H9 (cell line): ENCODE data around the gene TNFRSF19. TPM values are rescaled to one million over a fixed set of nuclear protein-coding genes. Genes with fewer than 3 reads are reported as not detected.

Source experiments
- DNase-seq: peaks from one replicate; pipeline ENCODE4 v3.0.0-alpha.2; 2017
- H2AFZ ChIP-seq: one replicate; pipeline ENCODE4 v1.6.1; 2013; ENCODE audit warnings: mild to moderate bottlenecking, low read length, control low read depth, moderate library complexity
- H2AK5ac ChIP-seq: 2 replicates; pipeline ENCODE4 v1.6.1; 2013; ENCODE audit warnings: low read length, control low read depth, mixed read lengths; ENCODE audit not compliant: insufficient read length
- H2BK120ac ChIP-seq: one replicate; pipeline ENCODE4 v1.6.1; 2013; ENCODE audit warnings: low read depth, mild to moderate bottlenecking, low read length, control low read depth, inconsistent platforms; ENCODE audit not compliant: poor library complexity, severe bottlenecking
- H2BK12ac ChIP-seq: 2 replicates; pipeline ENCODE4 v1.6.1; 2013; ENCODE audit warnings: low read length, control low read depth, mixed read lengths, low read depth; ENCODE audit not compliant: insufficient read length
- H2BK15ac ChIP-seq: 2 replicates; pipeline ENCODE4 v1.6.1; 2013; ENCODE audit warnings: low read depth, low read length, control low read depth
- H2BK20ac ChIP-seq: one replicate; pipeline ENCODE4 v1.6.1; 2013; ENCODE audit warnings: low read depth, mild to moderate bottlenecking, low read length, control low read depth, inconsistent platforms; ENCODE audit not compliant: poor library complexity, severe bottlenecking
- H2BK5ac ChIP-seq: 2 replicates; pipeline ENCODE4 v1.6.1; 2013; ENCODE audit warnings: low read length, control low read depth, mixed read lengths; ENCODE audit not compliant: insufficient read length
- H3K14ac ChIP-seq: 2 replicates; pipeline ENCODE4 v1.6.1; 2013; ENCODE audit warnings: low read length, control low read depth; ENCODE audit not compliant: insufficient read depth
- H3K18ac ChIP-seq: 2 replicates; pipeline ENCODE4 v1.6.1; 2013; ENCODE audit warnings: low read depth, mild to moderate bottlenecking, mixed read lengths, low read length, control low read depth; ENCODE audit not compliant: insufficient read length
- H3K23ac ChIP-seq: 2 replicates; pipeline ENCODE4 v1.6.1; 2013; ENCODE audit warnings: low read length, control low read depth, mixed read lengths, low read depth; ENCODE audit not compliant: insufficient read length
- H3K23me2 ChIP-seq: 2 replicates; pipeline ENCODE4 v1.6.1; 2013; ENCODE audit warnings: low read depth, mild to moderate bottlenecking, mixed read lengths, low read length, control low read depth; ENCODE audit not compliant: insufficient read length, poor library complexity, severe bottlenecking
- H3K27ac ChIP-seq: 2 replicates; pipeline ENCODE4 v1.5.1; 2013; ENCODE audit warnings: low read length, control low read depth, mixed read lengths, low read depth; ENCODE audit not compliant: insufficient read length
- H3K27me3 ChIP-seq: 2 replicates; pipeline ENCODE4 v1.6.1; 2013; ENCODE audit warnings: low read length, control low read depth, inconsistent platforms; ENCODE audit not compliant: insufficient read depth
- H3K4ac ChIP-seq: 2 replicates; pipeline ENCODE4 v1.6.1; 2013; ENCODE audit warnings: low read depth, mild to moderate bottlenecking, control low read depth, inconsistent platforms, low read length, moderate library complexity
- H3K4me1 ChIP-seq: 2 replicates; pipeline ENCODE4 v1.6.1; 2013; ENCODE audit warnings: low read length, control low read depth, inconsistent platforms; ENCODE audit not compliant: insufficient read depth
- H3K4me2 ChIP-seq: 2 replicates; pipeline ENCODE4 v1.6.1; 2013; ENCODE audit warnings: low read length, control low read depth, mixed read lengths; ENCODE audit not compliant: insufficient read length, insufficient read depth
- H3K56ac ChIP-seq: 2 replicates; pipeline ENCODE4 v1.6.1; 2013; ENCODE audit warnings: low read depth, mild to moderate bottlenecking, mixed read lengths, low read length, control low read depth; ENCODE audit not compliant: insufficient read length
- H3K79me1 ChIP-seq: 2 replicates; pipeline ENCODE4 v1.6.1; 2013; ENCODE audit warnings: low read depth, mild to moderate bottlenecking, moderate library complexity, low read length, control low read depth, inconsistent platforms; ENCODE audit not compliant: insufficient read depth, poor library complexity, severe bottlenecking
- H3K79me2 ChIP-seq: 2 replicates; pipeline ENCODE4 v1.6.1; 2013; ENCODE audit warnings: low read length, control low read depth, inconsistent platforms; ENCODE audit not compliant: insufficient read depth
- H3K9ac ChIP-seq: 2 replicates; pipeline ENCODE4 v1.6.1; 2013; ENCODE audit warnings: low read length, control low read depth, mixed read lengths; ENCODE audit not compliant: insufficient read length; ENCODE audit errors: extremely low read depth
- H3K9me3 ChIP-seq: one replicate; pipeline ENCODE4 v1.6.1; 2013; ENCODE audit warnings: low read depth, low read length, inconsistent platforms; ENCODE audit not compliant: control insufficient read depth
- H3T11ph ChIP-seq: one replicate; pipeline ENCODE4 v1.6.1; 2013; ENCODE audit warnings: mild to moderate bottlenecking, low read length, control low read depth, inconsistent platforms
- H4K20me1 ChIP-seq: one replicate; pipeline ENCODE4 v1.6.1; 2013; ENCODE audit not compliant: control insufficient read depth, insufficient read length, insufficient read depth
- H4K5ac ChIP-seq: 2 replicates; pipeline ENCODE4 v1.6.1; 2013; ENCODE audit warnings: low read depth, mild to moderate bottlenecking, mixed read lengths, low read length, control low read depth; ENCODE audit not compliant: insufficient read length
- H4K8ac ChIP-seq: replicated peaks from 2 replicates; pipeline ENCODE4 v1.6.1; 2013; ENCODE audit warnings: low read length, control low read depth, mixed read lengths, low read depth; ENCODE audit not compliant: insufficient read length
- H4K91ac ChIP-seq: 2 replicates; pipeline ENCODE4 v1.6.1; 2013; ENCODE audit warnings: low read depth, mild to moderate bottlenecking, moderate library complexity, mixed read lengths, low read length, control low read depth; ENCODE audit not compliant: insufficient read length
- H3K27ac Mint-ChIP-seq, 3 experiments: 2 replicates in 2 of 3; 3 replicates in 1 of 3; pipeline ENCODE4 v1.8.0; 2020 to 2021; ENCODE audit warnings: mixed read lengths in 3 of 3, mild to moderate bottlenecking in 1 of 3, moderate library complexity in 1 of 3
- H3K27me3 Mint-ChIP-seq: 2 replicates; pipeline ENCODE4 v1.8.0; 2021; ENCODE audit warnings: low read depth, mild to moderate bottlenecking, moderate library complexity, mixed read lengths
- H3K36me3 Mint-ChIP-seq, 3 experiments: 2 replicates in 2 of 3; 3 replicates in 1 of 3; pipeline ENCODE4 v1.8.0; 2020 to 2021; ENCODE audit warnings: low read depth in 3 of 3, mixed read lengths in 3 of 3; ENCODE audit not compliant: insufficient read depth in 1 of 3
- H3K4me1 Mint-ChIP-seq, 2 experiments: 2 replicates each; pipeline ENCODE4 v1.8.0; 2020; ENCODE audit warnings: mixed read lengths in 2 of 2
- H3K4me3 Mint-ChIP-seq, 2 experiments: 2 replicates in 1 of 2; 3 replicates in 1 of 2; pipeline ENCODE4 v1.8.0; 2020 to 2021; ENCODE audit warnings: mild to moderate bottlenecking in 2 of 2, mixed read lengths in 2 of 2, moderate library complexity in 1 of 2
- H3K9me3 Mint-ChIP-seq, 2 experiments: 2 replicates in 1 of 2; 3 replicates in 1 of 2; pipeline ENCODE4 v1.8.0; 2020; ENCODE audit warnings: mild to moderate bottlenecking in 2 of 2, mixed read lengths in 2 of 2, moderate library complexity in 1 of 2
- WGBS: extraction: QIAGEN DNeasy Blood & Tissue Kit; methylation state at CpG from one replicate; pipeline ENCODE4 v1.1.7; 2013; ENCODE audit warnings: missing lambda C conversion rate, low lambda C conversion rate, mixed read lengths; ENCODE audit not compliant: insufficient read length; ENCODE audit errors: extremely low coverage; 5-methylcytosine and 5-hydroxymethylcytosine counted together
- total RNA-seq: library from RNA; stranded (reverse); gene quantifications from 2 replicates; pipeline ENCODE4 v1.2.1, GENCODE V29; 2021
- TF ChIP-seq, protein P1 (sequence below): fragments of 200-600 bp; sonication (generic); conservative IDR thresholded peaks from 3 replicates; pipeline ENCODE4 v1.8.0; 2021; ENCODE audit warnings: antibody characterized with exemption, mild to moderate bottlenecking

TNFRSF19 gene
- total RNA-seq, 1 experiment from 2014 or later, result 2.7 TPM

DNA sequence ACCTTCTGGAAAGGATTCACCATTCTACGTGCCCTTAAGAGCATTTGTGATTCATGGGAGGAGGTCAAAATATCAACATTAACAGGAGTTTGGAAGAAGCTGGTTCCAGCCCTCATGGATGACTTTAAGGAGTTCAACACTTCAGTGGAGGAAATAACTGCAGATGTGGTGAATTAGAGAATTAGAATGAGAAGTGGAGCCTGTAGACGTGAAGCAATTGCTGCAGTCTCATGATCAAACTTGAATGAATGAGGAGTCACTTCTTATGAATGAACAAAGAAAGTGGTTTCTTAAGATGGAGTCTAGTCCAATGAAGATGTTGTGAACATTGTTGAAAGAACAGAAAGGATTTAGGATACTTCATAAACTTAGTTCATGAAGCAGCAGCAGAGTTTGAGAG is 129.1 kb downstream of the TNFRSF19 start:
- TF ChIP-seq, protein P1, sequence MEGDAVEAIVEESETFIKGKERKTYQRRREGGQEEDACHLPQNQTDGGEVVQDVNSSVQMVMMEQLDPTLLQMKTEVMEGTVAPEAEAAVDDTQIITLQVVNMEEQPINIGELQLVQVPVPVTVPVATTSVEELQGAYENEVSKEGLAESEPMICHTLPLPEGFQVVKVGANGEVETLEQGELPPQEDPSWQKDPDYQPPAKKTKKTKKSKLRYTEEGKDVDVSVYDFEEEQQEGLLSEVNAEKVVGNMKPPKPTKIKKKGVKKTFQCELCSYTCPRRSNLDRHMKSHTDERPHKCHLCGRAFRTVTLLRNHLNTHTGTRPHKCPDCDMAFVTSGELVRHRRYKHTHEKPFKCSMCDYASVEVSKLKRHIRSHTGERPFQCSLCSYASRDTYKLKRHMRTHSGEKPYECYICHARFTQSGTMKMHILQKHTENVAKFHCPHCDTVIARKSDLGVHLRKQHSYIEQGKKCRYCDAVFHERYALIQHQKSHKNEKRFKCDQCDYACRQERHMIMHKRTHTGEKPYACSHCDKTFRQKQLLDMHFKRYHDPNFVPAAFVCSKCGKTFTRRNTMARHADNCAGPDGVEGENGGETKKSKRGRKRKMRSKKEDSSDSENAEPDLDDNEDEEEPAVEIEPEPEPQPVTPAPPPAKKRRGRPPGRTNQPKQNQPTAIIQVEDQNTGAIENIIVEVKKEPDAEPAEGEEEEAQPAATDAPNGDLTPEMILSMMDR, result no peak
- Histone ChIP-seq H3K4ac (no peak overlapping the region), H3K27me3 (no peaks in the 10 kb centered on the region), H3K79me2 (no peaks in the 10 kb centered on the region), H4K5ac (no peak overlapping the region), H4K91ac (no peak overlapping the region), H2BK5ac (no peak overlapping the region), H3K23ac (no peak overlapping the region), H3K27ac (no peak overlapping the region), H3K79me1 (no peaks in the 10 kb centered on the region), H3K4me2 (no peak overlapping the region), H2AK5ac (no peak overlapping the region), H4K20me1 (no peaks in the 10 kb centered on the region), H3K9ac (no peak overlapping the region), H2BK12ac (no peak overlapping the region), H2AFZ (no peak overlapping the region), H3K18ac (no peak overlapping the region), H2BK20ac (no peak overlapping the region), H3K9me3 (no peaks in the 10 kb centered on the region), H3K56ac (no peak overlapping the region), H4K8ac (no peak overlapping the region), H3T11ph (no peak overlapping the region), H3K4me1 (no peaks in the 10 kb centered on the region), H2BK15ac (no peak overlapping the region), H2BK120ac (no peak overlapping the region), H3K23me2 (no peaks in the 10 kb centered on the region), H3K14ac (no peak overlapping the region)
- Mint-ChIP-seq H3K27me3 (peaks cover 2% of the 10 kb centered on the region; the same call in 1 of the 2 replicates), H3K4me3 (no peak overlapping the region), H3K36me3 (no peaks in the 10 kb centered on the region), H3K9me3 (no peaks in the 10 kb centered on the region), H3K4me1 (peaks cover 26 to 28% of the 10 kb centered on the region in 2 experiments), H3K27ac (no peak overlapping the region)
- no peak for DNase-seq
- no CpG with 5 or more reads among the region's 2 CpGs for WGBS
